Neural progenitor cell (in vitro differentiated cells): ENCODE data around the gene TMEM217.

Experiments
- CTCF ChIP-seq: fragments of 200-600 bp; sonication (generic); IDR thresholded peaks from 2 replicates; pipeline ENCODE4 v1.5.1; 2017; ENCODE audit warnings: antibody characterized with exemption, mild to moderate bottlenecking
- EZH2 ChIP-seq: fragments of 200-600 bp; sonication (generic); IDR thresholded peaks from 2 replicates; pipeline ENCODE4 v1.6.1; 2017; ENCODE audit warnings: antibody characterized with exemption, mild to moderate bottlenecking, moderate library complexity

GRCh38 chr6:37238381-37238780 is 19.6 kb downstream of the TMEM217 start:
- TF ChIP-seq CTCF (no peak), EZH2 (no peak)
